ENCODE data around the gene SP140L. TPM values are rescaled to one million over a fixed set of nuclear protein-coding genes. Genes with fewer than 3 reads are reported as not detected.
"Not testable (repeated sequence)": the region's sequence is repeated elsewhere in the genome, so short reads cannot be mapped to it uniquely, and the experiment has no call there.

The SP140L gene
- total RNA-seq, result 1 to 10 TPM in 2 of 4 donors, under 1 TPM in 2; 0.25 to 9.5 (median 1.1) TPM

- intact Hi-C loops (cut with DNase I; ENCODE audit: low total_unique reads), result no loop called here
- WGBS, 2 donors, result 17 to 20% methylated on average over 11 of the region's 11 CpGs
Measured at GRCh38 chr2:230326453-230327417, at the start of gene SP140L. Gene SP140L, plus strand, starts transcription at chr2:230327193. Its CDS starts 77 bp downstream, at chr2:230327270.

GRCh38 chr2:230282936-230283335, 44.1 kb upstream of the SP140L start:
- no peak overlapping the region for H3K4me3 ChIP-seq (ENCODE audit: low read depth, poor library complexity, severe bottlenecking)
- no peak for DNase-seq (ENCODE audit: low spot score in 2 of 2)
- intact Hi-C loops (cut with DNase I; ENCODE audit: low total_unique reads), result no loop called here
- WGBS, 2 donors, result 83 to 96% methylated on average over 2 of the region's 2 CpGs
- TF ChIP-seq POLR2A (IDR thresholded peaks at IDR 0.05) (no peak), CTCF (IDR thresholded peaks at IDR 0.05) (no peak)

More at GRCh38 chr2:230326453-230327417, at the start of gene SP140L:
- peak within 1 kb of the TSS; percentile 7 for H3K4me3 ChIP-seq (ENCODE audit: low read depth, poor library complexity, severe bottlenecking)
- TF ChIP-seq CTCF (IDR thresholded peaks at IDR 0.05) (no peak), POLR2A (IDR thresholded peaks at IDR 0.05) (no peak)
- DNase-seq (ENCODE audit: low spot score in 2 of 2), result peak; percentile 44 to 91

GRCh38 chr2:230286048-230286447, 40.9 kb upstream of the SP140L start:
- WGBS, 2 donors, result 80 to 83% methylated on average over 3 of the region's 3 CpGs
- no peak for DNase-seq (ENCODE audit: low spot score in 2 of 2)
- intact Hi-C loops (cut with DNase I; ENCODE audit: low total_unique reads), result no loop called here
- H3K4me3 ChIP-seq (ENCODE audit: low read depth, poor library complexity, severe bottlenecking), result no peak overlapping the region
- no peak for TF ChIP-seq CTCF (IDR thresholded peaks at IDR 0.05)

- WGBS, 2 donors, result 89 to 92% methylated on average over 4 of the region's 4 CpGs
- intact Hi-C loops (cut with DNase I; ENCODE audit: low total_unique reads); DNase-seq (ENCODE audit: low spot score in 2 of 2); H3K4me3 ChIP-seq (ENCODE audit: low read depth, poor library complexity, severe bottlenecking): not testable (repeated sequence)
Measured at GRCh38 chr2:230289311-230289710, 37.7 kb upstream of the SP140L start.

- TF ChIP-seq CTCF (IDR thresholded peaks at IDR 0.05) (no peak), POLR2A (IDR thresholded peaks at IDR 0.05) (no peak)
- no peak for DNase-seq (ENCODE audit: low spot score in 2 of 2)
- intact Hi-C loops (cut with DNase I; ENCODE audit: low total_unique reads), result no loop called here
- WGBS, 2 donors, result 83 to 92% methylated on average over 6 of the region's 6 CpGs
- no peak overlapping the region for H3K4me3 ChIP-seq (ENCODE audit: low read depth, poor library complexity, severe bottlenecking)
Measured at GRCh38 chr2:230295192-230295591, 31.8 kb upstream of the SP140L start.

GRCh38 chr2:230296917-230297316, 30.1 kb upstream of the SP140L start:
- no peak for DNase-seq (ENCODE audit: low spot score in 2 of 2)
- H3K4me3 ChIP-seq (ENCODE audit: low read depth, poor library complexity, severe bottlenecking), result no peak overlapping the region
- intact Hi-C loops (cut with DNase I; ENCODE audit: low total_unique reads), result no loop called here
- TF ChIP-seq POLR2A (IDR thresholded peaks at IDR 0.05) (no peak), CTCF (IDR thresholded peaks at IDR 0.05) (no peak)

Measured in lower leg skin (tissue), 4 donors.